OCI-LY1 (cell line): ENCODE measurements around the gene TMEM130.

Experiments used
- EZH2 ChIP-seq: fragments of 200-600 bp; sonication (generic), shearing (Covaris generic); IDR thresholded peaks from 2 replicates; pipeline ENCODE4 v1.8.0; 2017; ENCODE audit warnings: borderline replicate concordance, mixed run types, mild to moderate bottlenecking, antibody characterized with exemption, low read length, moderate library complexity, mixed read lengths
- TF ChIP-seq, protein P1 (sequence below): fragments of 200-600 bp; sonication (generic), shearing (Covaris generic); IDR thresholded peaks from 2 replicates; pipeline ENCODE4 v1.5.1; 2017; ENCODE audit warnings: mild to moderate bottlenecking, antibody characterized with exemption, low read length, moderate library complexity, mixed read lengths

DNA sequence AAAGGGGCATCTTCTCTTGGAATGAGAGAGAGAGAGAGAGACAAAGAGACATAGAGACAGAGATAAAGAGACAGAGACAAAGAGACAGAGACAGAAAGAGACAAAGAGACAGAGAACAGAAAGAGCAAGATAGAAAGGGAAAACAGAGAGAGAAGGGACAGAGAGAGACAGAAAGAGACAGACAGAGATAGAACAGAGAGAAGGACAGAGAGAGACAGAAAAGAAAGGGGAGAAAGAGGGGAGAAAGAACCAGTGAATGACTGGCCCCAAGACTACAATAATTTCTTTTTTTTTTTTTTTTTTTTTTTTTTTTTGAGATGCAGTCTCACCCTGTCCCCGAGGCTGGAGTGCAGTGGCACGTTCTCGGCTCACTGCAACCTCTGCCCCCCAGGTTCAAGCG, 7.6 kb downstream of the TMEM130 start:
- TF ChIP-seq, protein P1, sequence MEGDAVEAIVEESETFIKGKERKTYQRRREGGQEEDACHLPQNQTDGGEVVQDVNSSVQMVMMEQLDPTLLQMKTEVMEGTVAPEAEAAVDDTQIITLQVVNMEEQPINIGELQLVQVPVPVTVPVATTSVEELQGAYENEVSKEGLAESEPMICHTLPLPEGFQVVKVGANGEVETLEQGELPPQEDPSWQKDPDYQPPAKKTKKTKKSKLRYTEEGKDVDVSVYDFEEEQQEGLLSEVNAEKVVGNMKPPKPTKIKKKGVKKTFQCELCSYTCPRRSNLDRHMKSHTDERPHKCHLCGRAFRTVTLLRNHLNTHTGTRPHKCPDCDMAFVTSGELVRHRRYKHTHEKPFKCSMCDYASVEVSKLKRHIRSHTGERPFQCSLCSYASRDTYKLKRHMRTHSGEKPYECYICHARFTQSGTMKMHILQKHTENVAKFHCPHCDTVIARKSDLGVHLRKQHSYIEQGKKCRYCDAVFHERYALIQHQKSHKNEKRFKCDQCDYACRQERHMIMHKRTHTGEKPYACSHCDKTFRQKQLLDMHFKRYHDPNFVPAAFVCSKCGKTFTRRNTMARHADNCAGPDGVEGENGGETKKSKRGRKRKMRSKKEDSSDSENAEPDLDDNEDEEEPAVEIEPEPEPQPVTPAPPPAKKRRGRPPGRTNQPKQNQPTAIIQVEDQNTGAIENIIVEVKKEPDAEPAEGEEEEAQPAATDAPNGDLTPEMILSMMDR = no peak
- no peak for TF ChIP-seq EZH2
